HCT116 (cell line): ENCODE data around the gene FGF14. TPM values are rescaled to one million over a fixed set of nuclear protein-coding genes. Genes with fewer than 3 reads are reported as not detected.

Experiments used
- ATAC-seq: fragments of 200-7000 bp; cut with Tn5 transposase; 2 replicates; pipeline ENCODE4 v1.9.1; 2020; ENCODE audit warnings: mild to moderate bottlenecking, moderate library complexity
- BruUV-seq: library from RNA; stranded (reverse); fragments of 400-500 nt; replicated peaks from 2 replicates; lab custom pipeline; 2021; lab: Mats Ljungman, UMichigan
- CTCF ChIA-PET: fragments of 300-600 bp; sonication (Branson Sonifier 250); formaldehyde crosslinking; loops from one replicate; lab custom pipeline; 2021; ENCODE audit warnings: antibody characterized with exemption; lab: Charles Lee
- POLR2A ChIA-PET: fragments of 300-600, 350-600 bp; sonication (Branson Sonifier 250); formaldehyde crosslinking; loops from one replicate; lab custom pipeline; 2021; ENCODE audit warnings: antibody characterized with exemption; lab: Charles Lee
- RAD21 ChIA-PET, 2 experiments: fragments of 300-600 bp; sonication (Branson Sonifier 250); formaldehyde crosslinking; loops; one replicate each; lab custom pipeline; 2023; ENCODE audit warnings: low total read pairs in 2 of 2; ENCODE audit not compliant: uncharacterized antibody in 2 of 2, unreplicated experiment in 2 of 2, low non-redundant PET in 1 of 2; lab: Charles Lee
- DNase-seq: peaks from one replicate; pipeline ENCODE4 v3.0.0-alpha.2; 2010; ENCODE audit warnings: low read depth, low spot score
- H2AFZ ChIP-seq: fragments of 200-600 bp; shearing (Covaris generic), sonication (generic); 2 replicates; pipeline ENCODE4 v1.6.1; 2017; ENCODE audit warnings: low read depth, mixed run types, mixed read lengths, antibody characterized with exemption, low read length; ENCODE audit not compliant: poor library complexity, severe bottlenecking
- H3K27ac ChIP-seq: 2 replicates; pipeline ENCODE4 v1.5.1; 2012; ENCODE audit warnings: low read depth, low read length
- H3K27me3 ChIP-seq: fragments of 200-600 bp; sonication (generic); 2 replicates; pipeline ENCODE4 v1.6.1; 2016; ENCODE audit warnings: mixed run types, low read length, mixed read lengths; ENCODE audit not compliant: insufficient read depth
- H3K36me3 ChIP-seq, 2 experiments: fragments of 200-500 bp in 1 of 2; fragments of 200-600 bp in 1 of 2; sonication (Bioruptor generic) in 1 of 2; sonication (generic) in 1 of 2; 2 replicates each; pipeline versions ENCODE4 v1.5.1 to v1.6.1; 2014 to 2016; ENCODE audit warnings: low read length in 2 of 2, inconsistent platforms in 1 of 2, mixed read lengths in 1 of 2, mixed run types in 1 of 2; ENCODE audit not compliant: insufficient read depth in 2 of 2, control insufficient read depth in 1 of 2
- H3K4me1 ChIP-seq, 2 experiments: fragments of 200-600 bp in 1 of 2; sonication (generic) in 1 of 2; 2 replicates each; pipeline versions ENCODE4 v1.5.1 to v1.6.1; 2012 to 2017; ENCODE audit warnings: low read length in 2 of 2, inconsistent platforms in 1 of 2, mild to moderate bottlenecking in 1 of 2, mixed read lengths in 1 of 2, mixed run types in 1 of 2, moderate library complexity in 1 of 2; ENCODE audit not compliant: insufficient read depth in 2 of 2, control insufficient read depth in 1 of 2
- H3K4me2 ChIP-seq: fragments of 200-600 bp; sonication (generic); 2 replicates; pipeline ENCODE4 v1.6.1; 2017; ENCODE audit warnings: mixed run types, low read length, mixed read lengths
- H3K4me3 ChIP-seq, 2 experiments: fragments of 200-600 bp in 1 of 2; sonication (generic) in 1 of 2; replicated peaks in 1 of 2; 2 replicates each; pipeline ENCODE4 v1.5.1; 2011 to 2016; ENCODE audit warnings: low read length in 2 of 2, control low read depth in 1 of 2, low read depth in 1 of 2, mild to moderate bottlenecking in 1 of 2, mixed read lengths in 1 of 2, mixed run types in 1 of 2
- H3K79me2 ChIP-seq: fragments of 200-600 bp; sonication (generic); 2 replicates; pipeline ENCODE4 v1.6.1; 2017; ENCODE audit warnings: mild to moderate bottlenecking, mixed run types, low read length, moderate library complexity, mixed read lengths; ENCODE audit not compliant: insufficient read depth
- H3K9ac ChIP-seq: fragments of 200-600 bp; sonication (generic); 2 replicates; pipeline ENCODE4 v1.6.1; 2016; ENCODE audit warnings: low read length, mixed read lengths
- H3K9me2 ChIP-seq: fragments of 200-600 bp; sonication (generic), shearing (Covaris generic); 2 replicates; pipeline ENCODE4 v1.6.1; 2017; ENCODE audit warnings: mixed run types, mild to moderate bottlenecking, moderate library complexity; ENCODE audit not compliant: insufficient read depth
- H3K9me3 ChIP-seq, 2 experiments: fragments of 200-500 bp in 1 of 2; fragments of 200-600 bp in 1 of 2; sonication (Bioruptor generic) in 1 of 2; sonication (generic) in 1 of 2; 2 replicates each; pipeline ENCODE4 v1.6.1; 2014 to 2017; ENCODE audit warnings: low read length in 2 of 2, mixed read lengths in 2 of 2, inconsistent platforms in 1 of 2, low read depth in 1 of 2, mild to moderate bottlenecking in 1 of 2, mixed run types in 1 of 2, moderate library complexity in 1 of 2; ENCODE audit not compliant: control insufficient read depth in 1 of 2, insufficient read depth in 1 of 2
- H4K20me1 ChIP-seq: fragments of 200-600 bp; sonication (generic), shearing (Covaris generic); 2 replicates; pipeline ENCODE4 v1.6.1; 2017; ENCODE audit warnings: mixed run types, mild to moderate bottlenecking, moderate library complexity; ENCODE audit not compliant: insufficient read depth
- EGR1 ChIP-seq: IDR thresholded peaks from 2 replicates; pipeline ENCODE4 v1.6.1; 2012; ENCODE audit warnings: low read depth
- ELF1 ChIP-seq: IDR thresholded peaks from 2 replicates; pipeline ENCODE4 v1.6.1; 2012; ENCODE audit warnings: low read depth, borderline replicate concordance
- EZH2phosphoT487 ChIP-seq: fragments of 200-600 bp; IDR thresholded peaks from 2 replicates; pipeline ENCODE4 v1.6.1; 2018; ENCODE audit warnings: antibody characterized with exemption, borderline replicate concordance
- JUND ChIP-seq: IDR thresholded peaks from 2 replicates; pipeline ENCODE4 v1.6.1; 2012
- POLR2A ChIP-seq: IDR thresholded peaks from 2 replicates; pipeline ENCODE4 v1.7.0; 2011; ENCODE audit warnings: borderline replicate concordance; ENCODE audit not compliant: insufficient read depth, insufficient read length; ENCODE audit errors: extremely low read depth
- SIN3A ChIP-seq: IDR thresholded peaks from 2 replicates; pipeline ENCODE4 v1.6.1; 2012; ENCODE audit warnings: low read depth
- SP1 ChIP-seq: IDR thresholded peaks from 2 replicates; pipeline ENCODE4 v1.6.1; 2012; ENCODE audit warnings: low read depth
- SRF ChIP-seq: IDR thresholded peaks from 2 replicates; pipeline ENCODE4 v1.6.1; 2012; ENCODE audit warnings: low read depth
- TCF7L2 ChIP-seq: IDR thresholded peaks from 2 replicates; pipeline ENCODE4 v1.7.0; 2011; ENCODE audit warnings: borderline replicate concordance, inconsistent platforms; ENCODE audit not compliant: insufficient read depth, insufficient read length; ENCODE audit errors: extremely low read depth
- ZFX ChIP-seq: fragments of 450-650 bp; IDR thresholded peaks from 2 replicates; pipeline ENCODE4 v1.6.1; 2017
- ZNF274 ChIP-seq: fragments of 200-500 bp; sonication (Bioruptor generic); IDR thresholded peaks from 2 replicates; pipeline ENCODE4 v1.6.1; 2014; ENCODE audit warnings: mild to moderate bottlenecking, low read depth, low read length, inconsistent platforms
- intact Hi-C: fragments of 100-400 bp; cut with micrococcal nuclease; formaldehyde crosslinking; loops from 2 replicates; pipeline ENCODE4 v1.10.0; 2022
- total RNA-seq: library from RNA; stranded (reverse); gene quantifications from one replicate; pipeline ENCODE4 v1.2.1, GENCODE V29; 2021; ENCODE audit not compliant: unreplicated experiment
- TF ChIP-seq, protein P1 (sequence below), 3 experiments: fragments of 200-600 bp in 1 of 3; sonication (generic) in 1 of 3; IDR thresholded peaks in 2 of 3; conservative IDR thresholded peaks in 1 of 3; 2 replicates each; pipeline ENCODE4 v1.5.1; 2012 to 2017; ENCODE audit warnings: low read depth in 2 of 3, low read length in 2 of 3, antibody characterized with exemption in 1 of 3, borderline replicate concordance in 1 of 3, control low read depth in 1 of 3, mild to moderate bottlenecking in 1 of 3, mixed read lengths in 1 of 3, mixed run types in 1 of 3, moderate library complexity in 1 of 3; ENCODE audit not compliant: insufficient read depth in 1 of 3
- TF ChIP-seq, protein P2 (sequence below): IDR thresholded peaks from 2 replicates; pipeline ENCODE4 v1.6.1; 2012
- TF ChIP-seq, protein P3 (sequence below): IDR thresholded peaks from 2 replicates; pipeline ENCODE4 v1.6.1; 2011; ENCODE audit warnings: mild to moderate bottlenecking, low read length, moderate library complexity; ENCODE audit not compliant: insufficient replicate concordance; ENCODE audit errors: extremely low read depth

The FGF14 gene
- total RNA-seq, 1 experiment from 2014 or later, result not detected

DNA sequence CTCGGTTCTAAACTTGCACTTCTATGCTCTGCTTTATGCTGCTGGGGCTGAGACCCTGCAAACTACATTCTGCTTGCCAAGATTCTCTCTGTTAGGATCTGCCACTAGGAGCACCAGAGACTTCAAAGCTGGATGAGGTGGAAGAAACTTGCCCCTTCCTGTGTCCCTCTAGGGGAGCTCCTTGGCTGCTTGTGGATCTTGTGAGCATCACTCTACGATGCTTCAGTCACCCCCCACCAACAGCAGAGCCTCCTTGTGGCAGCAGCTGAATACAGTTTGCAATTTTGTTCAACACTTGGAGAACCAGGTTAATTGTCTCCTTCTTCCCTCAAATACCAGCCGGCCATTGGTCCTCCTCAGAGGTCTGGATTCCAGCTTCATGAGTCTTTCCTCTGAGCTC lies 310.6 kb downstream of the FGF14 start:
- H3K4me3 ChIP-seq, result no peak overlapping the region
- no peaks in the 10 kb centered on the region for H4K20me1 ChIP-seq
- RAD21 ChIA-PET, result no interaction called here
- POLR2A ChIA-PET, result no interaction called here
- ATAC-seq, result peak; percentile 55
- TF ChIP-seq TCF7L2, result peak; percentile 14
- TF ChIP-seq, protein P1, sequence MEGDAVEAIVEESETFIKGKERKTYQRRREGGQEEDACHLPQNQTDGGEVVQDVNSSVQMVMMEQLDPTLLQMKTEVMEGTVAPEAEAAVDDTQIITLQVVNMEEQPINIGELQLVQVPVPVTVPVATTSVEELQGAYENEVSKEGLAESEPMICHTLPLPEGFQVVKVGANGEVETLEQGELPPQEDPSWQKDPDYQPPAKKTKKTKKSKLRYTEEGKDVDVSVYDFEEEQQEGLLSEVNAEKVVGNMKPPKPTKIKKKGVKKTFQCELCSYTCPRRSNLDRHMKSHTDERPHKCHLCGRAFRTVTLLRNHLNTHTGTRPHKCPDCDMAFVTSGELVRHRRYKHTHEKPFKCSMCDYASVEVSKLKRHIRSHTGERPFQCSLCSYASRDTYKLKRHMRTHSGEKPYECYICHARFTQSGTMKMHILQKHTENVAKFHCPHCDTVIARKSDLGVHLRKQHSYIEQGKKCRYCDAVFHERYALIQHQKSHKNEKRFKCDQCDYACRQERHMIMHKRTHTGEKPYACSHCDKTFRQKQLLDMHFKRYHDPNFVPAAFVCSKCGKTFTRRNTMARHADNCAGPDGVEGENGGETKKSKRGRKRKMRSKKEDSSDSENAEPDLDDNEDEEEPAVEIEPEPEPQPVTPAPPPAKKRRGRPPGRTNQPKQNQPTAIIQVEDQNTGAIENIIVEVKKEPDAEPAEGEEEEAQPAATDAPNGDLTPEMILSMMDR (IDR thresholded peaks at IDR 0.05 in 2 of 3, conservative IDR thresholded peaks at IDR 0.05 in 1 of 3; ENCODE audit: borderline replicate concordance in 1 of 3, insufficient read depth in 1 of 3, low read depth in 2 of 3, low read length in 2 of 3), result peak; percentile 9 to 16 (median 11); a peak in 1 of 6 replicates
- TF ChIP-seq, protein P2, sequence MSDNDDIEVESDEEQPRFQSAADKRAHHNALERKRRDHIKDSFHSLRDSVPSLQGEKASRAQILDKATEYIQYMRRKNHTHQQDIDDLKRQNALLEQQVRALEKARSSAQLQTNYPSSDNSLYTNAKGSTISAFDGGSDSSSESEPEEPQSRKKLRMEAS, result no peak
- H3K9me2 ChIP-seq, result no peaks in the 10 kb centered on the region
- no peaks in the 10 kb centered on the region for H3K27me3 ChIP-seq
- no peaks in the 10 kb centered on the region for H3K4me1 ChIP-seq
- no peaks in the 10 kb centered on the region; a peak in 1 of 4 replicates for H3K9me3 ChIP-seq
- DNase-seq, result peak; percentile 4
- intact Hi-C loops, result no loop called here
- H3K36me3 ChIP-seq, result no peaks in the 10 kb centered on the region
- H2AFZ ChIP-seq, result no peak overlapping the region
- H3K4me2 ChIP-seq, result no peak overlapping the region
- no peaks in the 10 kb centered on the region for H3K79me2 ChIP-seq
- H3K27ac ChIP-seq, result no peak overlapping the region
- H3K9ac ChIP-seq, result no peak overlapping the region
- BruUV-seq, result no TSS peak
- CTCF ChIA-PET, result interaction anchor here (1.0 to 1.3 kb wide), 3 partner anchors 305 to 634 kb away, joined by 3 to 4 read pairs (median 3); no protein-coding TSS in a partner anchor

DNA sequence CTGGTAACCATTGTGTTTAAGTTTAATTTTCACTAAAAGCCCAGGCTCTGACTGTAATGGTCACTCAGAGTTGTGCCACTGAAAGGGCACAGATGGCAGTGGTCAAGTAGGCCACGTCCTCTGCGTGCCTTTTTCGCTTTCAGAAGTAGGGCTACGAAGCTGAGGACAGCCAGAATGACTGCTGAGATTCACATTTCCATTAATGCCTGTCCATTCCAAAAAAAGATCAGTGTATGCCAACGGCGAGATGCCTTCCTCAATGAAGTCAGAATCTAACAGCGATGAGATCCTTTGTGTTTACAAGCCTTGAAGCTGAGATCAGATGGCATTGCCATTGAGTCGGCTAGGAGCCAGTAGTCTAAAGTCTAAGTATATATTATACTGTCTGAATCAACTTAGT lies 311.3 kb downstream of the FGF14 start:
- Histone ChIP-seq H4K20me1 (no peaks in the 10 kb centered on the region), H3K4me2 (no peak overlapping the region), H3K9ac (no peak overlapping the region), H3K27ac (no peak overlapping the region), H3K4me3 (no peak overlapping the region), H3K9me3 (no peaks in the 10 kb centered on the region; a peak in 1 of 4 replicates), H3K79me2 (no peaks in the 10 kb centered on the region), H3K4me1 (no peaks in the 10 kb centered on the region), H2AFZ (no peak overlapping the region), H3K36me3 (no peaks in the 10 kb centered on the region), H3K27me3 (no peaks in the 10 kb centered on the region), H3K9me2 (no peaks in the 10 kb centered on the region)
- intact Hi-C loops, result no loop called here
- DNase-seq, result no peak
- RAD21 ChIA-PET, result no interaction called here
- ATAC-seq, result no peak
- CTCF ChIA-PET, result interaction anchor here (1.0 to 1.3 kb wide), 3 partner anchors 305 to 634 kb away, joined by 3 to 4 read pairs (median 3); no protein-coding TSS in a partner anchor
- POLR2A ChIA-PET, result no interaction called here
- no TSS peak for BruUV-seq
- TF ChIP-seq POLR2A (no peak), EGR1 (no peak), ZFX (no peak), EZH2phosphoT487 (no peak), ZNF274 (no peak), SRF (no peak), ELF1 (no peak), JUND (no peak), TCF7L2 (no peak), SIN3A (no peak), SP1 (no peak)
- TF ChIP-seq, protein P2, result no peak
- TF ChIP-seq, protein P3, sequence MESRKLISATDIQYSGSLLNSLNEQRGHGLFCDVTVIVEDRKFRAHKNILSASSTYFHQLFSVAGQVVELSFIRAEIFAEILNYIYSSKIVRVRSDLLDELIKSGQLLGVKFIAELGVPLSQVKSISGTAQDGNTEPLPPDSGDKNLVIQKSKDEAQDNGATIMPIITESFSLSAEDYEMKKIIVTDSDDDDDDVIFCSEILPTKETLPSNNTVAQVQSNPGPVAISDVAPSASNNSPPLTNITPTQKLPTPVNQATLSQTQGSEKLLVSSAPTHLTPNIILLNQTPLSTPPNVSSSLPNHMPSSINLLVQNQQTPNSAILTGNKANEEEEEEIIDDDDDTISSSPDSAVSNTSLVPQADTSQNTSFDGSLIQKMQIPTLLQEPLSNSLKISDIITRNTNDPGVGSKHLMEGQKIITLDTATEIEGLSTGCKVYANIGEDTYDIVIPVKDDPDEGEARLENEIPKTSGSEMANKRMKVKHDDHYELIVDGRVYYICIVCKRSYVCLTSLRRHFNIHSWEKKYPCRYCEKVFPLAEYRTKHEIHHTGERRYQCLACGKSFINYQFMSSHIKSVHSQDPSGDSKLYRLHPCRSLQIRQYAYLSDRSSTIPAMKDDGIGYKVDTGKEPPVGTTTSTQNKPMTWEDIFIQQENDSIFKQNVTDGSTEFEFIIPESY, result no peak
